Peyer's patch (tissue), 4 donors: Measurements from ENCODE around the gene GPSM3.
A peak's percentile ranks its signal among the peaks of the same experiment; 100 is the strongest.

Experiments
- CTCF ChIP-seq, 6 experiments: fragments of 450-650 bp in 4 of 6; fragments of 200-600 bp in 2 of 6; sonication (generic) in 1 of 6; IDR thresholded peaks; one replicate each; pipeline ENCODE4 v1.5.1; 2017 to 2019; ENCODE audit warnings: antibody characterized with exemption in 6 of 6, mild to moderate bottlenecking in 3 of 6, moderate library complexity in 1 of 6
- POLR2A ChIP-seq, 2 donors: fragments of 450-650 bp; IDR thresholded peaks; one replicate each; pipeline ENCODE4 v1.5.1; 2017; ENCODE audit warnings: antibody characterized with exemption in 2 of 2, mild to moderate bottlenecking in 2 of 2, moderate library complexity in 2 of 2

- no peak for TF ChIP-seq CTCF (IDR thresholded peaks at IDR 0.05)
- peak; percentile 26 to 71 for TF ChIP-seq POLR2A (IDR thresholded peaks at IDR 0.05)
Measured at GRCh38 chr6:32175711-32176475, 16.6 kb downstream of the GPSM3 start, which contains the start of gene AGPAT1.
